Measurements from ENCODE around the gene OS9.

DNA sequence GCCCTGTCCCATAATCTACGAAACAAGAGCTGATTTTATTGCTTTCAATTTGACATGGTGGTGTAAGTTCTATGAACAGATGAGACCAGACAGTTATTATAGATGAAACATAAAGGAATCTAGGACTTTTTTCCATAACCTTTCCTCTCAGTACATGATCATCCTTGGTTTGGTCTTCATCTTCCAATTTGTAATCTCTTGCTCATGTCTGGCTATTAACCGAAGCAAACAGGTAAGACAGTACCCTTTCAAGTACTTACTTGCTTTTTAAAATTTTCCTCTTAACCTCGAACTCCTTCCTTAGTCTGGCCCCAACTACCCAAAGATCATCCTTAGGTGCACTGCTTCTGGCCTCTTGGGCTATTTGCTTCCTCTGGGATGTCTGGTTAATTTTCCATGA lies 52.1 kb downstream of the OS9 start:
- TF ChIP-seq, protein P1, sequence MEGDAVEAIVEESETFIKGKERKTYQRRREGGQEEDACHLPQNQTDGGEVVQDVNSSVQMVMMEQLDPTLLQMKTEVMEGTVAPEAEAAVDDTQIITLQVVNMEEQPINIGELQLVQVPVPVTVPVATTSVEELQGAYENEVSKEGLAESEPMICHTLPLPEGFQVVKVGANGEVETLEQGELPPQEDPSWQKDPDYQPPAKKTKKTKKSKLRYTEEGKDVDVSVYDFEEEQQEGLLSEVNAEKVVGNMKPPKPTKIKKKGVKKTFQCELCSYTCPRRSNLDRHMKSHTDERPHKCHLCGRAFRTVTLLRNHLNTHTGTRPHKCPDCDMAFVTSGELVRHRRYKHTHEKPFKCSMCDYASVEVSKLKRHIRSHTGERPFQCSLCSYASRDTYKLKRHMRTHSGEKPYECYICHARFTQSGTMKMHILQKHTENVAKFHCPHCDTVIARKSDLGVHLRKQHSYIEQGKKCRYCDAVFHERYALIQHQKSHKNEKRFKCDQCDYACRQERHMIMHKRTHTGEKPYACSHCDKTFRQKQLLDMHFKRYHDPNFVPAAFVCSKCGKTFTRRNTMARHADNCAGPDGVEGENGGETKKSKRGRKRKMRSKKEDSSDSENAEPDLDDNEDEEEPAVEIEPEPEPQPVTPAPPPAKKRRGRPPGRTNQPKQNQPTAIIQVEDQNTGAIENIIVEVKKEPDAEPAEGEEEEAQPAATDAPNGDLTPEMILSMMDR (IDR thresholded peaks at IDR 0.05) = no peak
- TF ChIP-seq, protein P2, sequence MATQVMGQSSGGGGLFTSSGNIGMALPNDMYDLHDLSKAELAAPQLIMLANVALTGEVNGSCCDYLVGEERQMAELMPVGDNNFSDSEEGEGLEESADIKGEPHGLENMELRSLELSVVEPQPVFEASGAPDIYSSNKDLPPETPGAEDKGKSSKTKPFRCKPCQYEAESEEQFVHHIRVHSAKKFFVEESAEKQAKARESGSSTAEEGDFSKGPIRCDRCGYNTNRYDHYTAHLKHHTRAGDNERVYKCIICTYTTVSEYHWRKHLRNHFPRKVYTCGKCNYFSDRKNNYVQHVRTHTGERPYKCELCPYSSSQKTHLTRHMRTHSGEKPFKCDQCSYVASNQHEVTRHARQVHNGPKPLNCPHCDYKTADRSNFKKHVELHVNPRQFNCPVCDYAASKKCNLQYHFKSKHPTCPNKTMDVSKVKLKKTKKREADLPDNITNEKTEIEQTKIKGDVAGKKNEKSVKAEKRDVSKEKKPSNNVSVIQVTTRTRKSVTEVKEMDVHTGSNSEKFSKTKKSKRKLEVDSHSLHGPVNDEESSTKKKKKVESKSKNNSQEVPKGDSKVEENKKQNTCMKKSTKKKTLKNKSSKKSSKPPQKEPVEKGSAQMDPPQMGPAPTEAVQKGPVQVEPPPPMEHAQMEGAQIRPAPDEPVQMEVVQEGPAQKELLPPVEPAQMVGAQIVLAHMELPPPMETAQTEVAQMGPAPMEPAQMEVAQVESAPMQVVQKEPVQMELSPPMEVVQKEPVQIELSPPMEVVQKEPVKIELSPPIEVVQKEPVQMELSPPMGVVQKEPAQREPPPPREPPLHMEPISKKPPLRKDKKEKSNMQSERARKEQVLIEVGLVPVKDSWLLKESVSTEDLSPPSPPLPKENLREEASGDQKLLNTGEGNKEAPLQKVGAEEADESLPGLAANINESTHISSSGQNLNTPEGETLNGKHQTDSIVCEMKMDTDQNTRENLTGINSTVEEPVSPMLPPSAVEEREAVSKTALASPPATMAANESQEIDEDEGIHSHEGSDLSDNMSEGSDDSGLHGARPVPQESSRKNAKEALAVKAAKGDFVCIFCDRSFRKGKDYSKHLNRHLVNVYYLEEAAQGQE (IDR thresholded peaks at IDR 0.05; ENCODE audit: insufficient read depth in 1 of 2, low read depth in 2 of 2, low read length in 1 of 2) = no peak
- TF ChIP-seq TCF7L2 (IDR thresholded peaks at IDR 0.05; ENCODE audit: low read depth, low read length) (no peak), POLR2AphosphoS5 (IDR thresholded peaks at IDR 0.05; ENCODE audit: low read depth, low read length) (no peak), SIN3A (IDR thresholded peaks at IDR 0.05; ENCODE audit: borderline replicate concordance, insufficient read depth, low read depth, low read length) (no peak)
